Heart right ventricle (tissue), 16 donors: ENCODE results near the gene CTPS1. TPM values are rescaled to one million over a fixed set of nuclear protein-coding genes. Genes with fewer than 3 reads are reported as not detected.

Experiments
- ATAC-seq, 8 donors: fragments of 200-7000 bp; cut with Tn5 transposase; one replicate each; pipeline ENCODE4 v1.9.1; 2020; ENCODE audit warnings: mild to moderate bottlenecking in 8 of 8, moderate library complexity in 8 of 8, moderate number of reproducible peaks in 1 of 8
- DNase-seq, 2 donors: peaks; one replicate each; pipeline ENCODE4 v3.0.0-alpha.2; 2020
- H3K27ac ChIP-seq, 10 donors: fragments of 200-600 bp; sonication (generic) in 2 of 10; one replicate each; pipeline versions ENCODE4 v1.5.0 to v1.8.0; 2020 to 2022; ENCODE audit warnings: mild to moderate bottlenecking in 3 of 10
- H3K27me3 ChIP-seq, 7 donors: fragments of 200-600 bp; one replicate each; pipeline ENCODE4 v1.8.0; 2021 to 2022; ENCODE audit warnings: mild to moderate bottlenecking in 2 of 7
- H3K36me3 ChIP-seq, 9 donors: fragments of 200-600 bp; sonication (generic) in 1 of 9; one replicate each; pipeline versions ENCODE4 v1.5.0 to v1.8.0; 2020 to 2022; ENCODE audit warnings: mild to moderate bottlenecking in 2 of 9
- H3K4me1 ChIP-seq, 9 donors: fragments of 200-600 bp; sonication (generic) in 1 of 9; one replicate each; pipeline versions ENCODE4 v1.5.0 to v1.8.0; 2020 to 2022; ENCODE audit warnings: mild to moderate bottlenecking in 4 of 9
- H3K4me3 ChIP-seq, 10 donors: fragments of 200-600 bp; sonication (generic) in 2 of 10; one replicate each; pipeline versions ENCODE4 v1.5.0 to v1.8.0; 2020 to 2022; ENCODE audit warnings: mild to moderate bottlenecking in 7 of 10, moderate library complexity in 2 of 10
- H3K9me3 ChIP-seq, 11 donors: fragments of 200-600 bp in 10 of 11; sonication (generic) in 2 of 11; one replicate each; pipeline versions ENCODE4 v1.5.0 to v1.8.0; 2013 to 2022; ENCODE audit warnings: mild to moderate bottlenecking in 2 of 11, control low read depth in 1 of 11, moderate library complexity in 1 of 11
- WGBS, 2 donors: extraction: QIAGEN DNeasy Blood & Tissue Kit; methylation state at CpG; one replicate each; pipeline ENCODE4 v1.1.7; 2013; ENCODE audit warnings: inconsistent platforms in 1 of 2; 5-methylcytosine and 5-hydroxymethylcytosine counted together
- intact Hi-C, 10 donors: fragments of 100-400 bp; cut with DNase I; formaldehyde crosslinking; loops; one replicate each; pipeline versions ENCODE4 v1.11.1 to v1.14.2; 2022
- polyA plus RNA-seq, 2 donors: library from polyadenylated mRNA; stranded (reverse); fragments of 200-250 nt; gene quantifications; one replicate each; pipeline ENCODE4 v1.2.3, GENCODE V29; 2013
- total RNA-seq, 10 donors: library from RNA; stranded (reverse); fragmentation: NEBNext Ultra II Directional in 3 of 10; extraction: Animal tissue kit (Norgen Biotek cat#: 25700) in 3 of 10; gene quantifications; one replicate each; pipeline versions ENCODE4 v1.2.1 to v1.2.4, GENCODE V29; 2021 to 2023
- TF ChIP-seq, protein P1 (sequence below), 9 donors: fragments of 200-600 bp; sonication (generic) in 2 of 9; IDR thresholded peaks; one replicate each; pipeline versions ENCODE4 v1.5.0 to v1.8.0; 2021 to 2022; ENCODE audit warnings: antibody characterized with exemption in 9 of 9, mild to moderate bottlenecking in 5 of 9, moderate library complexity in 1 of 9
- donor health status: Arrhythmogenic right ventricular cardiomyopathy.
- donor health status: ischemic (EF 13 %, LVEDD 7.1; RV severe dilation, severe dysfunction).
- donor health status: healthy with polysubstance abuse.
- donor health status: DM: no; HTN: yes; CAD: no.
- donor health status: DM: no; HTN: no; CAD: no.
- donor health status: ischemic (EF 25% LVEDD 6.9; RV normal size, moderate dysfunction).
- donor health status: ischemic (EF 25% LVEDD 5.7; RV mildly dilated, moderate dysfunction).
- donor health status: healthy.
- donor health status: DM: yes; HTN: yes; CAD: no.
- donor health status: Ischemic cardiomyopathy.
- donor health status: ischemic (EF 35%, LVEDD 5.7; RV mildly dilated, moderate dysfunction).
- donor health status: nonischemic (EF 11% LVEDD 7.7; RV severe dilation, severe dysfunction).
- donor health status: DM: yes; HTN: yes; CAD: no.
- donor health status: PGD.
- donor health status: ischemic (EF 29% LVEDD 5.4; RV normal size, mild dysfunction).
- donor health status: nonischemic (EF 23%, LVEDD 6.1; RV moderate dilation, normal function).

The CTPS1 gene
- total and polyA plus RNA-seq, 12 donors = 4.6 to 12.1 (median 7.1) TPM

- DNase-seq (no peak), ATAC-seq (no peak)
- Histone ChIP-seq H3K27ac (no peak overlapping the region), H3K4me3 (no peak overlapping the region), H3K27me3 (no peaks in the 10 kb centered on the region), H3K9me3 (no peaks in the 10 kb centered on the region), H3K4me1 (peaks cover 11 to 50% (median 33%) of the 10 kb centered on the region in 9 donors), H3K36me3 (peaks cover 0 to 31% (median 0%) of the 10 kb centered on the region in 9 donors)
- intact Hi-C loops = no loop called here
- TF ChIP-seq, protein P1, sequence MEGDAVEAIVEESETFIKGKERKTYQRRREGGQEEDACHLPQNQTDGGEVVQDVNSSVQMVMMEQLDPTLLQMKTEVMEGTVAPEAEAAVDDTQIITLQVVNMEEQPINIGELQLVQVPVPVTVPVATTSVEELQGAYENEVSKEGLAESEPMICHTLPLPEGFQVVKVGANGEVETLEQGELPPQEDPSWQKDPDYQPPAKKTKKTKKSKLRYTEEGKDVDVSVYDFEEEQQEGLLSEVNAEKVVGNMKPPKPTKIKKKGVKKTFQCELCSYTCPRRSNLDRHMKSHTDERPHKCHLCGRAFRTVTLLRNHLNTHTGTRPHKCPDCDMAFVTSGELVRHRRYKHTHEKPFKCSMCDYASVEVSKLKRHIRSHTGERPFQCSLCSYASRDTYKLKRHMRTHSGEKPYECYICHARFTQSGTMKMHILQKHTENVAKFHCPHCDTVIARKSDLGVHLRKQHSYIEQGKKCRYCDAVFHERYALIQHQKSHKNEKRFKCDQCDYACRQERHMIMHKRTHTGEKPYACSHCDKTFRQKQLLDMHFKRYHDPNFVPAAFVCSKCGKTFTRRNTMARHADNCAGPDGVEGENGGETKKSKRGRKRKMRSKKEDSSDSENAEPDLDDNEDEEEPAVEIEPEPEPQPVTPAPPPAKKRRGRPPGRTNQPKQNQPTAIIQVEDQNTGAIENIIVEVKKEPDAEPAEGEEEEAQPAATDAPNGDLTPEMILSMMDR (IDR thresholded peaks at IDR 0.05) = no peak
- 97% methylated on average over 44 of the region's 44 CpGs for WGBS, 2 donors
Observed at GRCh38 chr1:41017141-41018017, 37.9 kb downstream of the CTPS1 start.

DNA sequence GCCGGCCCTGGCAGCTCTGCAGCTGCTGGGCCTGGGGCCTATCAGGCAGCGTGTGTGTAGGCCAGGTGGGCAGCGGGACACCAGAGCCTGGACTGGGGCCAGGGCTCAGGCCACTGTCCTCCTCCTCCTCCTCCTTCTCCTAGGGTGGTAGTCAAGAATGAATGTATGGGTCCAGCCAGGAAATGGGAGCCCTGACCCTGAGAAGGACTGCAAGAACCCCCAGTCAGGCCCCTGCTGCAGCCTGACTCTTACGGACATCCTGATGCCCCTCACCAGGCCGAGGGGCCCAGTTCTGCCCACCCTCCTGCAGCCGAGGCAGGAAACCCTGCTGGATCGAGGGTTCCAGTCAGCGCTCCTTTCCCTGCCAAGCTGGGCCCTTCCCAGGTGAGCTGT, 38.5 kb downstream of the CTPS1 start:
- intact Hi-C loops = no loop called here
- DNase-seq (no peak), ATAC-seq (no peak)
- Histone ChIP-seq H3K27ac (no peak overlapping the region), H3K4me1 (peaks cover 11 to 49% (median 34%) of the 10 kb centered on the region in 9 donors), H3K27me3 (no peaks in the 10 kb centered on the region), H3K9me3 (no peaks in the 10 kb centered on the region), H3K4me3 (no peak overlapping the region), H3K36me3 (peaks cover 0 to 25% (median 0%) of the 10 kb centered on the region in 9 donors)
- TF ChIP-seq, protein P1 (IDR thresholded peaks at IDR 0.05) = no peak
- 93 to 95% methylated on average over 8 of the region's 8 CpGs for WGBS, 2 donors

DNA sequence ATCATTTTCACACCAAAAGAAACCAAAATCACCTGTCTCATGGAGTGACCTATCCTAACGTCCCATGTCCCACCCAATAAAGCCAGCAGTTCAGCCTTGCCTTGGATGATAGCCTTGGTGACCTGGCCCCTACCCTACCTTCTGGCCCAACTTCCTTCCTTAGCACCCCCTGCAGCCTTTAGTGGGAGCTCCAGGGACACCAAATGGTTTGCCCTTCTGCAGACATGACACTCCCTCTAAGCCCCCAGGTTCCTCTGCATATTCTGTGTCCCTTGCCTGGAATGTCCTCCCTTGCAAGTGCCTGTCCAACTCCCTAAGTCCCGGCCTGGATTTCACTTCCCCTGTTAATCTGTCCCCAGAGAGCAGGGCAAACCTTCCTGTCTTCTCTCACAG, 39.9 kb downstream of the CTPS1 start:
- intact Hi-C loops = no loop called here
- TF ChIP-seq, protein P1 (IDR thresholded peaks at IDR 0.05) = no peak
- ATAC-seq (no peak), DNase-seq (no peak)
- Histone ChIP-seq H3K4me1 (peaks cover 11 to 35% (median 31%) of the 10 kb centered on the region in 9 donors), H3K27me3 (no peaks in the 10 kb centered on the region), H3K36me3 (peaks cover 0 to 22% (median 0%) of the 10 kb centered on the region in 9 donors), H3K4me3 (no peak overlapping the region), H3K27ac (no peak overlapping the region), H3K9me3 (no peaks in the 10 kb centered on the region)
- WGBS, 2 donors = 59% methylated on average over 2 of the region's 2 CpGs

DNA sequence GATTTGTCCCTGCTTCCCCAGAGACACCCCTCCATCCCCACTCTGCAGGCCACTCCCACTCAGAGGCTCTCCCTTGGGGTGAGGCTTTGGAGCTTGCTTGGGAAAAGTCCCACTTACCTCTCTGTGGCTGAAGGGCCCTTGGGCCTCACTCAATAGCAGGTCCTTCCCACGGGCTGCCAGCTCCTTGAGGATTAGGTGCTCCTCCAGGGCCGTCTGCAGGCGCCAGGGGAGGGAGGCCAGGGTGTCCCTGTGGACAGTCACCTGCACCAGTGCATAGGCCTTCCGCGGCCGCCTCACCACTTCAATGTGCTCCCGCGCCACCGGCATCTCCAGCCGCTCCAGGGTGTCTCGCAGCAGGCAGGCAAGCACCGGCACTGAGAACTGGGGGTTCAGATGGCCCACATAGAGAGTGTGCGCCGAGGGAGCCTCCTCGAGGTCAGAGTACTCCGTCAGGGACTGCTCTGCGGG, 40.6 kb downstream of the CTPS1 start:
- 97% methylated on average over 17 of the region's 17 CpGs for WGBS, 2 donors
- Histone ChIP-seq H3K9me3 (no peaks in the 10 kb centered on the region), H3K27me3 (no peaks in the 10 kb centered on the region), H3K4me3 (no peak overlapping the region), H3K4me1 (peaks cover 10 to 27% (median 23%) of the 10 kb centered on the region in 9 donors), H3K27ac (no peak overlapping the region), H3K36me3 (peaks cover 0 to 28% (median 0%) of the 10 kb centered on the region in 9 donors)
- DNase-seq (no peak), ATAC-seq (no peak)
- intact Hi-C loops = loop anchor here in 1 of 10 donors (10.0 kb wide), 1 partner anchor 95 kb away; no protein-coding TSS in a partner anchor
- TF ChIP-seq, protein P1 (IDR thresholded peaks at IDR 0.05) = no peak
